ENCODE measurements around the gene VPS13D. TPM values are rescaled to one million over a fixed set of nuclear protein-coding genes. Genes with fewer than 3 reads are reported as not detected.

VPS13D gene
- total RNA-seq, 4 donors from 2014 or later: 88.1 to 105 (median 97.1) TPM

- no peak for TF ChIP-seq CTCF (IDR thresholded peaks at IDR 0.05)
- no peak for DNase-seq (ENCODE audit: low spot score)
- no peak for ATAC-seq (ENCODE audit: low FRiP score)
These were observed 40.5 kb upstream of the VPS13D start for GRCh38 chr1:12189328-12189682.

DNA sequence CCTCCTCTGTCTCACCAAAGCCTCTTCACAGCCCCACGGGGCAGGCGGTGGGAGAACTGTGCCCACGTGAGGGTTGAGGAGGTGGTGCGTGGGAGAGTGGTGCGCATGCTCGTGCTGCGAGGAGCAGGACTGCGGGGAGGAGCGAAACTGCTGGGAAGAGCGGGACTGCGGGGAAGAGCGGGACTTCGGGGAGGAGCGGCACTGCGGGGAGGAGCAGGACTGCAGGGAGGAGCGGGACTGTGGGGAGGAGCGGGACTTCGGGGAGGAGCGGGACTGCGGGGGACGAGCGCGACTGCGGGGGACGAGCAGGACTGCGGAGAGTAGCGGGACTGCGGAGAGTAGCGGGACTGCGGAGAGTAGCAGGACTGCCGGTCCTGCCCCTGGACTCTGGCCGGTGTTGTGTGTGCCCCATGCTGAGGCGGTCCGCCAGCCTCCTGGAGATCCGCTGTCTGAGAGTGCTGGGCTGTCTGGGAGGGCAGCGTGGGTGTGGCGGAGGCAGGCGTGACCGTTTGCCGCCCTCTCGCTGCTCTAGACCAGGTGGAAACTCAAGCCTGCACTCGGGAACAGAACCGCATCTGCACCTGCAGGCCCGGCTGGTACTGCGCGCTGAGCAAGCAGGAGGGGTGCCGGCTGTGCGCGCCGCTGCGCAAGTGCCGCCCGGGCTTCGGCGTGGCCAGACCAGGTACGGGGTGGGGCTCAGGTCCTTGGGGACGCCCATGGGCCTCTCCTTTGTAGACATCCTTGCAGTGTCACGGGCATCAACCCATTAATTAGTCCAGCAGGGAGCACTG, 38.4 kb upstream of the VPS13D start:
- ATAC-seq (ENCODE audit: low FRiP score) (no peak), DNase-seq (ENCODE audit: low spot score) (no peak)
- no peak for TF ChIP-seq CTCF (IDR thresholded peaks at IDR 0.05)

DNA sequence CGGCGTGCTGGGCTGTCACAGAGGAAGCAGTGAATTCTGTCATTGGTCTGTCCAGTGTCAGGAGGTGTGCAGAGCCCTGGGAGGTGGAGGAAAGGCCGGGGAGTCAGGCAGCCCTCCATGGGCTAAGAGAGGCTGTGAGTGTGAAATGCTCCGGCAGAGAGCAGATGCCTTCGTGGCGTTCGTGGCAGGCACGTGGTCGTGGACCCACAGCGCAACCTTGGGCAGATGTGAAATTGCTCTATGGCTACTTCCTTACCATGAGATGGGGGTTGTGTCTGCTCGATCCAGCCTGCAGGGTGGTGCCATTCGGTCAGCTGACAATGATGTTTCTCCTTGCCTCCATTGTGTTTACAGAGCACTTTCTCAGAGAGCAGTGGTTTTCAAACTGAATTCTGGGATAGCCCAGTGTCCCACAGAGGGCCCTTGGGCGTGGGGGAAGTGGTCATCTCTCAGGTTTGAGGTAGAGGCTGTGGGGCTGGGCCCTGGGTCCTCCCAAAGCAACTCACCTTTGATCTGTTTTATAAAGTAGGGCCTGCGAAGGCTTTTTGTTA, 35.1 kb upstream of the VPS13D start:
- ATAC-seq (ENCODE audit: low FRiP score) (no peak), DNase-seq (ENCODE audit: low spot score) (no peak)
- no peak for TF ChIP-seq CTCF (IDR thresholded peaks at IDR 0.05)

DNA sequence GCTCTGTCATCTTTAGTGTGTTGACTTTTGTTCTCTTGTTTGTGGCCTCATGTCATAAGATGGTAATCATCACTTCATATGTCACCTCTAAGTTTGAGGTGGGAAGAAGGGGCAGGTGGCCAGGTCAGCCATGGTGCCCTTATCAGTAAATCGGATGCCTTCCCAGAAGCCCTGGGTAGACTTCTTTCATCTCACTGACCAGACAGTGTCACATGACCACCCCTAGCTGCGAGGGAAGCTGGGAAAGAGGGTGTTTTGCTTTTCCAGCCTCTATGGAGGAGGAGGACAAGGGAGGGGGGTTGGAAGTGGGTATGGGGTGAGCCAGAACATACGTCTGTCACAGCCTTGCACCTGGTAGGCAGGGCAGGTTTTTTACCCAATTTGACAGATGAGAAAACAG, 34.4 kb upstream of the VPS13D start:
- DNase-seq (ENCODE audit: low spot score) (no peak), ATAC-seq (ENCODE audit: low FRiP score) (no peak)
- no peak for TF ChIP-seq CTCF (IDR thresholded peaks at IDR 0.05)

GRCh38 chr1:12196641-12197482, 33.0 kb upstream of the VPS13D start:
- ATAC-seq (ENCODE audit: low FRiP score) (no peak), DNase-seq (ENCODE audit: low spot score) (no peak)
- no peak for TF ChIP-seq CTCF (IDR thresholded peaks at IDR 0.05)

DNA sequence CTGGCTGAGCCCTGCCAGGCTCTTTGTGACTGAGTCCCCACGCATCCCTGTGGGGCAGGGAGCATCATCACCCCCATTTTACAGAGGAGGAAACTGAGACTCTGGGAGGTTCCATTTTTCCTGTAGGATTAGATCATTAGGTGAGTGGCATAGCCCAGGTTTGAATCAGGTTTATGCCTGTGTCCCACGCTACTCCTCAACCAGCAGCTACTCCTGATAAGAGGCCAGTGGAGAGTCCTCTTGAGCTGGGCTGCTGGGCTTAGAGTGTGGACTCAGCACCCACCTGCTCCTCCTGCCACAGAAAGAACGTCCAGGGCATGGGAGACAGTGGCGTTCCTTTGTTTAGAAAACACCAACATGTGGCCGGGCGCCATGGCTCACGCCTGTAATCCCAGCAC, 32.3 kb upstream of the VPS13D start:
- ATAC-seq (ENCODE audit: low FRiP score) (no peak), DNase-seq (ENCODE audit: low spot score) (no peak)
- no peak for TF ChIP-seq CTCF (IDR thresholded peaks at IDR 0.05)

Measured in omental fat pad (tissue), 4 donors.